CD4-positive, CD25-positive, alpha-beta regulatory T cell (primary cell): ENCODE measurements around the gene FLT1. TPM values are rescaled to one million over a fixed set of nuclear protein-coding genes. Genes with fewer than 3 reads are reported as not detected.

Source experiments
- ATAC-seq, 2 donors: fragments of 150-1000 bp; cut with Tn5 transposase; one replicate each; pipeline ENCODE4 v1.10.0; 2021; ENCODE audit warnings: low read depth in 2 of 2, moderate number of reproducible peaks in 2 of 2, moderate library complexity in 1 of 2
- DNase-seq, 3 donors: peaks; one replicate each; pipeline versions ENCODE4 v3.0.0 to v3.0.0-alpha.2; 2012 to 2022; ENCODE audit warnings: mixed read lengths in 1 of 3
- H3K27ac ChIP-seq: one replicate; pipeline ENCODE4 v1.7.0; 2013; ENCODE audit warnings: mild to moderate bottlenecking, low read length; ENCODE audit not compliant: insufficient read depth, poor library complexity, severe bottlenecking
- H3K27me3 ChIP-seq: one replicate; pipeline ENCODE4 v1.7.0; 2013; ENCODE audit warnings: low read length; ENCODE audit not compliant: control insufficient read depth, insufficient read depth
- H3K36me3 ChIP-seq: one replicate; pipeline ENCODE4 v1.7.0; 2013; ENCODE audit warnings: mild to moderate bottlenecking, low read length, moderate library complexity; ENCODE audit not compliant: control insufficient read depth, insufficient read depth
- H3K4me1 ChIP-seq: 2 replicates; pipeline ENCODE4 v1.7.0; 2013; ENCODE audit warnings: mild to moderate bottlenecking, low read length; ENCODE audit not compliant: insufficient read depth, control insufficient read depth, poor library complexity, severe bottlenecking
- H3K4me3 ChIP-seq: one replicate; pipeline ENCODE4 v1.7.0; 2013; ENCODE audit warnings: low read depth, mild to moderate bottlenecking, low read length, moderate library complexity
- H3K9me3 ChIP-seq, 2 experiments: 1 replicate in 1 of 2; 2 replicates in 1 of 2; pipeline ENCODE4 v1.7.0; 2013; ENCODE audit warnings: low read length in 2 of 2, mild to moderate bottlenecking in 1 of 2, moderate library complexity in 1 of 2; ENCODE audit not compliant: control insufficient read depth in 2 of 2
- H3K27ac Mint-ChIP-seq, 3 donors: one replicate each; pipeline ENCODE4 v1.8.0; 2020 to 2022; ENCODE audit warnings: mild to moderate bottlenecking in 3 of 3, mixed read lengths in 3 of 3, moderate library complexity in 2 of 3
- H3K27me3 Mint-ChIP-seq: one replicate; pipeline ENCODE4 v1.8.0; 2022; ENCODE audit warnings: mild to moderate bottlenecking, mixed read lengths
- H3K36me3 Mint-ChIP-seq: one replicate; pipeline ENCODE4 v1.8.0; 2020; ENCODE audit warnings: mixed read lengths
- H3K4me1 Mint-ChIP-seq, 4 donors: one replicate each; pipeline ENCODE4 v1.8.0; 2020 to 2022; ENCODE audit warnings: mixed read lengths in 4 of 4, mild to moderate bottlenecking in 1 of 4
- H3K4me3 Mint-ChIP-seq, 4 donors: one replicate each; pipeline ENCODE4 v1.8.0; 2020 to 2022; ENCODE audit warnings: mild to moderate bottlenecking in 4 of 4, mixed read lengths in 4 of 4, moderate library complexity in 3 of 4
- H3K9me3 Mint-ChIP-seq, 7 donors: one replicate each; pipeline ENCODE4 v1.8.0; 2020 to 2022; ENCODE audit warnings: mixed read lengths in 7 of 7, mild to moderate bottlenecking in 3 of 7, moderate library complexity in 2 of 7
- polyA plus RNA-seq, 4 donors: library from polyadenylated mRNA; unstranded; fragments of 300-500 nt; fragmentation: Illumina TruSeq; gene quantifications; one replicate each; pipeline ENCODE4 v1.2.3, GENCODE V29; 2021
- total RNA-seq: library from RNA; stranded (reverse); gene quantifications from one replicate; pipeline ENCODE4 v1.2.3, GENCODE V29; 2022

FLT1 gene
- total and polyA plus RNA-seq, 5 donors from 2014 or later = 0.11 to 0.89 (median 0.28) TPM; not detected in 2

GRCh38 chr13:28494504-28494777 is 487 bp downstream of the FLT1 start:
- Histone ChIP-seq H3K4me1 (peaks cover 5% of the 10 kb centered on the region), H3K27me3 (peaks cover 18% of the 10 kb centered on the region), H3K27ac (no peak overlapping the region), H3K4me3 (no peak overlapping the region), H3K9me3 (no peaks in the 10 kb centered on the region), H3K36me3 (no peaks in the 10 kb centered on the region)
- Mint-ChIP-seq H3K4me1 (peaks cover 1 to 15% (median 9%) of the 10 kb centered on the region in 4 donors), H3K4me3 (no peak overlapping the region), H3K27me3 (peaks cover 64% of the 10 kb centered on the region), H3K27ac (no peak overlapping the region), H3K9me3 (peaks cover 0 to 2% (median 0%) of the 10 kb centered on the region in 7 donors), H3K36me3 (no peaks in the 10 kb centered on the region)
- ATAC-seq (no peak), DNase-seq (no peak)

DNA sequence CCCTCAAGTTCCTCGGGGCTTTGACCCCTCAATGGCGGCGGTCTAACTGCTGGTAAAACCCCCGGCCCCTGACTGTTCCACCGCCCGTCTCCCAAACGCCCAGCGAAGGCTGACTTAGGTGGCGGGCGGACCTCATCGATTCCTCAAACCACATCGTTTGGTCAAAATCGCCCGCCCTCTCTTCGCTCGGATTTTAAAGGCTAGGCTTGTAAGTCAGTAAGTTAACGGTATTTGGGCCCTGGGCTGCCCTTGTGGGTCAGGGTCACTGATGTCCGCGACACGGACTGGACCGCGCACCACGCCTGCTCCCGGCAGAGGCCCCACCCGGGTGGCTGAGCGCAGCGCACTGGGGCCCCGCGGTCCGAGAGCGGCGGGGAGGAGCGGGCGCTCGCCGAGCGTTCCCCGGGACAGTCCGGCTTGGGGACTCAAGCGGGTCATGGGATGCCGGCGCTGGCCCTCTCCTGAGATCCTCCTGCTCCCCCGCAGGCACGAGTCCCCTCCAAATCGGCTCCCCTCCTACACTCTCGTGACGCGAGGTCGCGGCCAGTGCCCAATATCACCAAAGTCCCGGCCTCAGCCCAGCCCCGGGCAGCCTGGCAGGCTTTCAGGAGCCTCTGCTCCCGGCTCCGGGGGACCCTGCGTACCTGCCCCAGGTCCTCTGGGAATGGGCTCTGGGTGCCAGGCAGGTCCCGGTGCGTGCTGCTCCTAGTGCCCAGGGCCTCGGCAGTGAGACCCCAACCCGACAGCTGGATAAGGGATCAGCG is 1.0 kb downstream of the FLT1 start:
- peaks cover 1 to 15% (median 9%) of the 10 kb centered on the region in 4 donors for H3K4me1 Mint-ChIP-seq
- H3K9me3 ChIP-seq = no peaks in the 10 kb centered on the region
- H3K27ac ChIP-seq = no peak overlapping the region
- ATAC-seq (no peak), DNase-seq (no peak)
- H3K4me3 ChIP-seq = no peak overlapping the region
- peaks cover 0 to 2% (median 0%) of the 10 kb centered on the region in 7 donors for H3K9me3 Mint-ChIP-seq
- peaks cover 58% of the 10 kb centered on the region for H3K27me3 Mint-ChIP-seq
- no peak overlapping the region for H3K4me3 Mint-ChIP-seq
- H3K4me1 ChIP-seq = peaks cover 5% of the 10 kb centered on the region
- no peaks in the 10 kb centered on the region for H3K36me3 Mint-ChIP-seq
- peaks cover 20% of the 10 kb centered on the region for H3K27me3 ChIP-seq
- no peaks in the 10 kb centered on the region for H3K36me3 ChIP-seq
- H3K27ac Mint-ChIP-seq = no peak overlapping the region

GRCh38 chr13:28492569-28493367 is 2.2 kb downstream of the FLT1 start:
- H3K4me3 Mint-ChIP-seq = peak overlapping the region in 3 of 4 donors; percentile 10 to 60 (median 59)
- Histone ChIP-seq H3K4me3 (no peak overlapping the region), H3K9me3 (no peaks in the 10 kb centered on the region), H3K27ac (no peak overlapping the region), H3K36me3 (no peaks in the 10 kb centered on the region), H3K27me3 (peaks cover 17% of the 10 kb centered on the region), H3K4me1 (peaks cover 5% of the 10 kb centered on the region)
- peak; percentile 58 to 71 for ATAC-seq
- DNase-seq = peak in 2 of 3 donors; percentile 37 to 73
- peaks cover 0 to 2% (median 0%) of the 10 kb centered on the region in 7 donors for H3K9me3 Mint-ChIP-seq
- H3K4me1 Mint-ChIP-seq = peaks cover 1 to 15% (median 9%) of the 10 kb centered on the region in 4 donors
- peaks cover 62% of the 10 kb centered on the region for H3K27me3 Mint-ChIP-seq
- H3K36me3 Mint-ChIP-seq = no peaks in the 10 kb centered on the region
- no peak overlapping the region for H3K27ac Mint-ChIP-seq

GRCh38 chr13:28490061-28490460 is 4.9 kb downstream of the FLT1 start:
- Mint-ChIP-seq H3K4me3 (no peak overlapping the region), H3K4me1 (peaks cover 1 to 9% (median 7%) of the 10 kb centered on the region in 4 donors), H3K27me3 (peaks cover 44% of the 10 kb centered on the region), H3K36me3 (no peaks in the 10 kb centered on the region), H3K27ac (no peak overlapping the region), H3K9me3 (no peaks in the 10 kb centered on the region)
- no peaks in the 10 kb centered on the region for H3K9me3 ChIP-seq
- H3K4me1 ChIP-seq = peaks cover 5% of the 10 kb centered on the region
- no peak overlapping the region for H3K27ac ChIP-seq
- peaks cover 13% of the 10 kb centered on the region for H3K27me3 ChIP-seq
- no peaks in the 10 kb centered on the region for H3K36me3 ChIP-seq
- ATAC-seq (no peak), DNase-seq (no peak)
- H3K4me3 ChIP-seq = no peak overlapping the region

DNA sequence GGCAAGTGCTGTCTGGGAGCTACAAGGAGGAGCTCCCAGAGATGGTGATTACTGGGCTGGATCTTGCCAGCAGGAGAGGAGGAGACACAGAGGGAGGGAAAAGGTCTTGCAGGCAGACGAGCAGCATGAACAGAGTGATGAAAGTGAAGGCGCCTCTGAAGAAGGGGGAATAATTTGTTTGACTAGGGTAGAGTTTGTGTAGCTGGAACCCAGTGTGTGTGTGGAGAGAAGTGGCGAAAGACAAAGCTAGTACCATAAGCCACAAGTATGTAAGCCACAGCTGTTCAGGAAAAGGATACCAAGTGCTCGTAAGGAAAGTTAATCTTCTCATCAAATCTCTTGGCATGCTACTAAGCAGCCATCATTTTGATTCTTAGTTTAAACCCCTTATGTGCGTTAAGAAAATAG is 5.4 kb downstream of the FLT1 start:
- DNase-seq (no peak), ATAC-seq (no peak)
- H3K9me3 Mint-ChIP-seq = no peaks in the 10 kb centered on the region
- peaks cover 1 to 9% (median 7%) of the 10 kb centered on the region in 4 donors for H3K4me1 Mint-ChIP-seq
- no peak overlapping the region for H3K4me3 Mint-ChIP-seq
- H3K27ac Mint-ChIP-seq = no peak overlapping the region
- Histone ChIP-seq H3K4me1 (peaks cover 5% of the 10 kb centered on the region), H3K27me3 (peaks cover 13% of the 10 kb centered on the region), H3K9me3 (no peaks in the 10 kb centered on the region), H3K4me3 (no peak overlapping the region), H3K36me3 (no peaks in the 10 kb centered on the region), H3K27ac (no peak overlapping the region)
- H3K36me3 Mint-ChIP-seq = no peaks in the 10 kb centered on the region
- H3K27me3 Mint-ChIP-seq = peaks cover 45% of the 10 kb centered on the region

DNA sequence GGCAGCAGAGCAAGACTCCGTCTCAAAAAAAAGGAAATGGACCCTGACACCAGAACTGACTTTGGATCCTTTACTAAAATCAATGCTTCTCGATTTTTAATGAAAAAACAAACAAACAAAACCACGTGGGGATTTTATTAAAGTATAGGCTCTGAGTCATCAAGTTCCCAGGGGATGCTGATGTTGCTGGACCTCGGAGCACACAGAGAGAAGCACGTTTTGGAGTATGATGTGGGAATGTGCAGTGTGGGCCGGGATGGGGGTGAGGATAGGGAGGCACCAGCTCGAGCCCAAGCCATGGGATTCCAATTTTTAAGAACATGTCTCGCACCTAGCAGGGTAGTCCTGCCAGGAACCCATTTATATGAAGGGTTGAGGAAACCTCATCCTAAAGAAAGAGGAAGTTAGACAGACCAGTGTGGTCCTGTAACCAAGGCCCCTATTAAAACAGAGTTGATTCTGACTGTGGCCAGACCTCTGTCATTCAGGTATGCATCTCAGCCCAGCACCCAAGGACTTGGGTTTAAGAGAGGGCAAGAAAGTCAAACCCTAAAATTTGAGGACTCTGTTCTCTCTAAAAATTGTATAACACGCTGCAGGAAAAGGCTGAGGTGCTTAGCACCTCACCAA is 6.4 kb downstream of the FLT1 start:
- H3K4me3 ChIP-seq = no peak overlapping the region
- H3K27ac Mint-ChIP-seq = no peak overlapping the region
- H3K4me1 Mint-ChIP-seq = peaks cover 1 to 9% (median 7%) of the 10 kb centered on the region in 4 donors
- no peak for ATAC-seq
- no peaks in the 10 kb centered on the region for H3K36me3 ChIP-seq
- H3K36me3 Mint-ChIP-seq = no peaks in the 10 kb centered on the region
- H3K27me3 Mint-ChIP-seq = peaks cover 50% of the 10 kb centered on the region
- H3K27me3 ChIP-seq = peaks cover 13% of the 10 kb centered on the region
- no peak for DNase-seq
- H3K27ac ChIP-seq = no peak overlapping the region
- H3K9me3 Mint-ChIP-seq = peaks cover 0 to 2% (median 0%) of the 10 kb centered on the region in 7 donors
- no peak overlapping the region for H3K4me3 Mint-ChIP-seq
- H3K9me3 ChIP-seq = no peaks in the 10 kb centered on the region
- H3K4me1 ChIP-seq = no peaks in the 10 kb centered on the region

DNA sequence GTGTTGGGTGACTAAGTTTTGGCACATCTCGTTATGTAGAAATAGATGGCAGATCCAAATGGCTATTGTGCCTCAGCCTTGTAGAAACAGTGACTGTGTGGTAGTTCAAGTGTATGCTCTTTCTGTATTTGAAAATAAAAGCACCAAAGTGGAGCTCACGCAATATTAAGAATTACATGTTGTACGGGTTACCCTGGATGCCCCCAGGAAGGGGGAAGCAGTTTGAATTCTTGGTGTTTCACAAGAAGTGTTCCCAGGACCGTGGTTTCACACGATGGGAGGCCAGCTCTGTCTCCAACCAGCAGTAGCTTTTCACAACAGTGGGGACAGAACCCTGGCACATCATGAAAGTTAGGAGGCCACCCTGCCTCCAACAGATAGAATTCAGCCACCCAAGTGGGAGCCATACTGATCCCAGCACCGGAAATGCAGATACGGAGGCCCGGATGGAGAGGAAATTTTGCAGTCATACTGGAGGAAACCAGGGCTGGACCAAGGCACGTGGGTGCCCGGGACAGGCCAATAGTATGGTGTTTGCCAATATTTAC is 8.9 kb downstream of the FLT1 start:
- no peaks in the 10 kb centered on the region for H3K4me1 Mint-ChIP-seq
- Histone ChIP-seq H3K27me3 (peaks cover 3% of the 10 kb centered on the region), H3K36me3 (no peaks in the 10 kb centered on the region), H3K27ac (no peak overlapping the region), H3K4me3 (no peak overlapping the region), H3K4me1 (no peaks in the 10 kb centered on the region), H3K9me3 (no peaks in the 10 kb centered on the region)
- H3K9me3 Mint-ChIP-seq = peaks cover 0 to 4% (median 0%) of the 10 kb centered on the region in 7 donors
- no peak overlapping the region for H3K4me3 Mint-ChIP-seq
- H3K27me3 Mint-ChIP-seq = peaks cover 35% of the 10 kb centered on the region
- no peak overlapping the region for H3K27ac Mint-ChIP-seq
- no peak for ATAC-seq
- H3K36me3 Mint-ChIP-seq = no peaks in the 10 kb centered on the region
- no peak for DNase-seq
